ENCODE results near the gene MAPKAP1.
"Not testable (repeated sequence)": the region's sequence is repeated elsewhere in the genome, so short reads cannot be mapped to it uniquely, and the experiment has no call there.

MAPKAP1 gene

GRCh38 chr9:125579030-125579932 lies 127.7 kb downstream of the MAPKAP1 start:
- no peak for DNase-seq (ENCODE audit: low spot score)
- ChIA-PET CTCF (no interaction called here), POLR2A (ENCODE audit: low non-redundant PET) (no interaction called here)
- no peak for TF ChIP-seq CTCF (conservative IDR thresholded peaks at IDR 0.05; ENCODE audit: low read depth)
- no peak overlapping the region for H3K27ac ChIP-seq

DNA sequence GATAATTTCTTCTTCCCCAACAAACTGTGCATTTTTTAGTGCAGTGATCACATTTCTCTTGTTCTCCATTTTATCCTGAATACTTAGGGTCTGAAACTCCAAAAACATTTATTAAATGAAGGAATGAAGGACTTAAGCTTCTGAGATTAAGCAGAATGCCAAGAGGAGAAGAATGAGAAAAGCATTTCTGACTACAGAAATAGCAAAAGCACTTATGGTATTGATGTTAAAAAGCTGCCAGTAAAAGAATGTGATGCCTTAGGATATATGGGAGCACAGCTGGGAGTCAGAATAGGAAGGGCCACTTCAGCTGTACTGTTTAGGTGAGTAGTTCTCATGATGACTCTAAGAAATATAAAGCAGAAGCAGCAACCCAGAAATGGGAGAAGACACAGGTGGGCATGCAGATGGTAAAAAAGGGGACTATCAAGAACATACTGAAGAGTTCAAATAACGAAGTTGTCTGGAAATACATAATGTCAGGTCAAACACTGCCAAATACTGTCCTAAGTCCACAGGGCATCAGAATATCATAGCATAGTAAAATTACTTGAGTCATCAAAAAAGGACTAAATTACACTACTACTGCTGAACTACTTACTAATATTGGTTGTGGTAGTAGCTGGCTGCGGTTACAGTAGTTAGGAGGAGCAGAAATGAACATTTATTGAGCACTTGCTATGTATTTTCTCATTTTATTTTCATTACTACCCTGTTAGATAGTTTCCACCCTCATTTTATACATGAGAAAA lies 132.7 kb downstream of the MAPKAP1 start:
- ChIA-PET POLR2A (ENCODE audit: low non-redundant PET) (no interaction called here), CTCF (interaction anchor here (0.9 to 1.4 kb wide), 2 partner anchors 12 to 16 kb away, joined by 3 read pairs; no protein-coding TSS in a partner anchor)
- DNase-seq (ENCODE audit: low spot score): no peak
- H3K27ac ChIP-seq: no peak overlapping the region
- TF ChIP-seq CTCF (conservative IDR thresholded peaks at IDR 0.05; ENCODE audit: low read depth): no peak

GRCh38 chr9:125572461-125572860 lies 134.5 kb downstream of the MAPKAP1 start:
- CTCF ChIA-PET: interaction anchor here (0.6 to 0.8 kb wide), 4 partner anchors 22 to 1134 kb away, joined by 3 to 4 read pairs (median 4); no protein-coding TSS in a partner anchor
- DNase-seq (ENCODE audit: low spot score); POLR2A ChIA-PET (ENCODE audit: low non-redundant PET): not testable (repeated sequence)

GRCh38 chr9:125571824-125572223 lies 135.2 kb downstream of the MAPKAP1 start:
- POLR2A ChIA-PET (ENCODE audit: low non-redundant PET); DNase-seq (ENCODE audit: low spot score); H3K27ac ChIP-seq: not testable (repeated sequence)
- CTCF ChIA-PET: interaction anchor here (0.6 to 0.8 kb wide), 3 partner anchors 21 to 975 kb away, joined by 3 to 4 read pairs (median 4); no protein-coding TSS in a partner anchor

More at GRCh38 chr9:125572461-125572860, 134.5 kb downstream of the MAPKAP1 start:
- not testable (repeated sequence) for H3K27ac ChIP-seq

DNA sequence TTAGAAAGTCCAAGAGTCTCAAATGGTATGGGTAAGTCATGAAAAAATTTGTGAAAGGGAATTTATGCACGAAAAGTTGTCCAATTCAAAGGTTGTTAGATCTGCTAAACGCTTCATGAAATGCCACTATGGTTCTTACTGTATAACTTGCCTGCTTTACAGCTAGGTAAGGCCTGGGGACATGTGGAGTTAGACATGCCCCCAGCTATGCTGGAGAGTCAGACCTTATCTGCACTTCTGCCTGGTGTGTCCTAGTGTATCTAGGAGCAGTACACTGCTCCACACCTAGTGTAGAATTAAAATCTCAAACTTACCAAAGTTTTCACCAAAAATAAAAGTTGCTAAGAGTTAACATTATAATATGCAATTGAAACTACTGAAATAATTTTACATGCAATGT lies 136.8 kb downstream of the MAPKAP1 start:
- ChIA-PET POLR2A (ENCODE audit: low non-redundant PET) (no interaction called here), CTCF (no interaction called here)
- no peak for TF ChIP-seq CTCF (conservative IDR thresholded peaks at IDR 0.05; ENCODE audit: low read depth)
- no peak overlapping the region for H3K27ac ChIP-seq
- no peak for DNase-seq (ENCODE audit: low spot score)

DNA sequence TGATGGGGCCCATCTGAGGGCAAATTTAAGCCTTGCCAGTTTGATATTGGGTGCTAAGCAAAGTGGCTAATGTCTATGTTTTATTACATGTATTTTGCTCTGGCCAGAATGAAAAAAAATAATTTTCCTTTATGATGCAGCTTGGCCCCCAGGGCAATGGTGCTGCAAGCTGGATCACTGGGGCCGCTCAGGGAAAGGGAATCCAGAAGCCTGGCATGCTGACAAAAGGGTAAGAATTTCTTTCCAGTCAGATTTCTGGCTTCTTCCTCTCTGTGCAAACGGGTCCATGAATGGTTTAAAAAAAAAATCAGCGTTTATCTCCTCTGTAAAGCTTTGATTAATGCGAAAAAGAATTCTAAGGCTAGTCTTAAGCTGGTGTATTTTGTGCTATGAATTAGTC lies 138.4 kb downstream of the MAPKAP1 start:
- CTCF ChIA-PET: interaction anchor here (0.9 kb wide), 1 partner anchor 11 kb away, joined by 3 read pairs; no protein-coding TSS in a partner anchor
- TF ChIP-seq CTCF (conservative IDR thresholded peaks at IDR 0.05; ENCODE audit: low read depth): no peak
- H3K27ac ChIP-seq: peak overlapping the region; percentile 0; the same call in 1 of the 2 replicates
- no peak for DNase-seq (ENCODE audit: low spot score)
- POLR2A ChIA-PET (ENCODE audit: low non-redundant PET): no interaction called here

GRCh38 chr9:125566051-125566450 lies 141.0 kb downstream of the MAPKAP1 start:
- H3K27ac ChIP-seq: peak overlapping the region; percentile 67
- POLR2A ChIA-PET (ENCODE audit: low non-redundant PET); DNase-seq (ENCODE audit: low spot score): not testable (repeated sequence)
- CTCF ChIA-PET: interaction anchor here (0.7 kb wide), 1 partner anchor 115 kb away, joined by 3 read pairs; no protein-coding TSS in a partner anchor

Data from RWPE1 (cell line).